Activated naive CD4-positive, alpha-beta T cell treated with Interleukin-2 at 50 U/mL for 16 hours (primary cell): ENCODE data around the gene EXD3.
"Not testable (repeated sequence)": the region's sequence is repeated elsewhere in the genome, so short reads cannot be mapped to it uniquely, and the experiment has no call there.

Experiments used
- DNase-seq: peaks from one replicate; pipeline ENCODE4 v3.0.0-alpha.2; 2020

Gene EXD3

GRCh38 chr9:137265496-137266161, 157.3 kb downstream of the EXD3 start:
- DNase-seq = no peak

GRCh38 chr9:137264067-137264466, 158.9 kb downstream of the EXD3 start:
- no peak for DNase-seq

GRCh38 chr9:137263506-137263905, 159.5 kb downstream of the EXD3 start:
- no peak for DNase-seq

- no peak for DNase-seq
These were observed 160.1 kb downstream of the EXD3 start for GRCh38 chr9:137262909-137263285.

- DNase-seq = not testable (repeated sequence)
These were observed 160.6 kb downstream of the EXD3 start for GRCh38 chr9:137262173-137262908.
